ENCODE measurements around the gene PAX7.

Gene PAX7

GRCh38 chr1:18730321-18730720, 99.7 kb downstream of the PAX7 start:
- H3K4me3 ChIP-seq (ENCODE audit: low read depth, low read length): no peak overlapping the region
- no peak for TF ChIP-seq CTCF (IDR thresholded peaks at IDR 0.05; ENCODE audit: borderline replicate concordance, insufficient read depth, low read depth, low read length)

- TF ChIP-seq CTCF (IDR thresholded peaks at IDR 0.05; ENCODE audit: borderline replicate concordance, insufficient read depth, low read depth, low read length): no peak
- H3K4me3 ChIP-seq (ENCODE audit: low read depth, low read length): no peak overlapping the region
These were observed 100.5 kb downstream of the PAX7 start for GRCh38 chr1:18731148-18731547.

- no peak overlapping the region for H3K4me3 ChIP-seq (ENCODE audit: low read depth, low read length)
- TF ChIP-seq CTCF (IDR thresholded peaks at IDR 0.05; ENCODE audit: borderline replicate concordance, insufficient read depth, low read depth, low read length): no peak
These were observed 101.1 kb downstream of the PAX7 start for GRCh38 chr1:18731591-18732235.

- TF ChIP-seq CTCF (IDR thresholded peaks at IDR 0.05; ENCODE audit: borderline replicate concordance, insufficient read depth, low read depth, low read length): no peak
These were observed 102.0 kb downstream of the PAX7 start for GRCh38 chr1:18732686-18733085.

GRCh38 chr1:18734001-18734400, 103.4 kb downstream of the PAX7 start:
- no peak for TF ChIP-seq CTCF (IDR thresholded peaks at IDR 0.05; ENCODE audit: borderline replicate concordance, insufficient read depth, low read depth, low read length)
- H3K4me3 ChIP-seq (ENCODE audit: low read depth, low read length): no peak overlapping the region

More at GRCh38 chr1:18732686-18733085, 102.0 kb downstream of the PAX7 start:
- H3K4me3 ChIP-seq (ENCODE audit: low read depth, low read length): no peak overlapping the region

- H3K4me3 ChIP-seq (ENCODE audit: low read depth, low read length): no peak overlapping the region
- no peak for TF ChIP-seq CTCF (IDR thresholded peaks at IDR 0.05; ENCODE audit: borderline replicate concordance, insufficient read depth, low read depth, low read length)
These were observed 104.0 kb downstream of the PAX7 start for GRCh38 chr1:18734461-18735223.
